GM12891 (cell line): ENCODE data around the gene RPL13.
A peak's percentile ranks its signal among the peaks of the same experiment; 100 is the strongest.

Experiments used
- DNase-seq: peaks from one replicate; pipeline ENCODE4 v3.0.0; 2011; ENCODE audit warnings: low spot score; ENCODE audit not compliant: insufficient read length
- FAIRE-seq: peaks from 2 replicates; lab custom pipeline; 2011; peaks lifted over from hg19 to GRCh38; lab: Jason Lieb, UNC
- PAX5 ChIP-seq: IDR thresholded peaks from 2 replicates; pipeline ENCODE4 v1.6.1; 2011; ENCODE audit warnings: low read length, moderate library complexity, mild to moderate bottlenecking; ENCODE audit not compliant: insufficient read depth, severe bottlenecking
- POLR2A ChIP-seq: IDR thresholded peaks from 2 replicates; pipeline ENCODE4 v1.6.1; 2011; ENCODE audit warnings: low read depth, low read length, control low read depth
- POLR2AphosphoS5 ChIP-seq: IDR thresholded peaks from 2 replicates; pipeline ENCODE4 v1.6.1; 2011; ENCODE audit warnings: low read depth, low read length, control low read depth
- POU2F2 ChIP-seq: IDR thresholded peaks from 2 replicates; pipeline ENCODE4 v1.6.1; 2011; ENCODE audit warnings: low read depth, mild to moderate bottlenecking, control low read depth, low read length, moderate library complexity
- SPI1 ChIP-seq: IDR thresholded peaks from 2 replicates; pipeline ENCODE4 v1.6.1; 2011; ENCODE audit warnings: low read depth, low read length, control low read depth
- TAF1 ChIP-seq: IDR thresholded peaks from 2 replicates; pipeline ENCODE4 v1.6.1; 2011; ENCODE audit warnings: low read depth, low read length, control low read depth

RPL13 gene

GRCh38 chr16:89552913-89553312, 7.6 kb upstream of the RPL13 start:
- no peak for TF ChIP-seq POLR2A
- FAIRE-seq, result no peak
- DNase-seq, result no peak

- FAIRE-seq, result no peak
- no peak for TF ChIP-seq PAX5
- no peak for TF ChIP-seq TAF1
- no peak for TF ChIP-seq POLR2AphosphoS5
- TF ChIP-seq SPI1, result no peak
- no peak for TF ChIP-seq POU2F2
- no peak for TF ChIP-seq POLR2A
- no peak for DNase-seq
Observed at GRCh38 chr16:89553733-89554132, 6.7 kb upstream of the RPL13 start.

- FAIRE-seq (no peak), DNase-seq (no peak)
- TF ChIP-seq PAX5, result no peak
- TF ChIP-seq POLR2AphosphoS5, result no peak
- TF ChIP-seq POLR2A, result no peak
- TF ChIP-seq TAF1, result no peak
- TF ChIP-seq POU2F2, result no peak
- TF ChIP-seq SPI1, result no peak
Observed at GRCh38 chr16:89554343-89554742, 6.1 kb upstream of the RPL13 start.

GRCh38 chr16:89555265-89555664, 5.2 kb upstream of the RPL13 start:
- FAIRE-seq, result no peak

GRCh38 chr16:89555780-89556179, 4.7 kb upstream of the RPL13 start:
- no peak for FAIRE-seq
- TF ChIP-seq PAX5 (no peak), POU2F2 (no peak), TAF1 (no peak), POLR2A (no peak), POLR2AphosphoS5 (no peak), SPI1 (no peak)
- DNase-seq, result no peak

More at GRCh38 chr16:89555265-89555664, 5.2 kb upstream of the RPL13 start:
- no peak for TF ChIP-seq TAF1
- no peak for TF ChIP-seq POLR2A
- no peak for TF ChIP-seq POU2F2
- no peak for TF ChIP-seq POLR2AphosphoS5
- TF ChIP-seq SPI1, result no peak
- TF ChIP-seq PAX5, result no peak
- no peak for DNase-seq

- TF ChIP-seq SPI1 (no peak), POLR2A (no peak), POU2F2 (no peak)
- peak; percentile 79 for DNase-seq
- peak; percentile 75 for FAIRE-seq
Observed at GRCh38 chr16:89556750-89557689, 3.5 kb upstream of the RPL13 start.

GRCh38 chr16:89557690-89558490, 2.6 kb upstream of the RPL13 start:
- no peak for TF ChIP-seq POLR2A
- TF ChIP-seq POU2F2, result no peak
- TF ChIP-seq TAF1, result no peak
- no peak for TF ChIP-seq SPI1
- no peak for TF ChIP-seq POLR2AphosphoS5
- no peak for TF ChIP-seq PAX5
- no peak for FAIRE-seq

GRCh38 chr16:89561142-89561883, 831 bp downstream of the RPL13 start:
- no peak for TF ChIP-seq POU2F2
- FAIRE-seq (no peak), DNase-seq (no peak)

More at GRCh38 chr16:89557690-89558490, 2.6 kb upstream of the RPL13 start:
- DNase-seq, result no peak

- FAIRE-seq (no peak), DNase-seq (no peak)
- TF ChIP-seq POLR2A (peak; percentile 54), TAF1 (no peak), POLR2AphosphoS5 (peak; percentile 22; the same call in 1 of the 2 replicates)
Observed at GRCh38 chr16:89561884-89562599, 1.6 kb downstream of the RPL13 start.
